GM18909 (cell line): ENCODE measurements around the gene DEXI.
"Not testable (repeated sequence)": the region's sequence is repeated elsewhere in the genome, so short reads cannot be mapped to it uniquely, and the experiment has no call there.

Experiments
- ATAC-seq: cut with Tn5 transposase; IDR thresholded peaks from one replicate; pipeline ENCODE4 v1.9.1; 2021; ENCODE audit warnings: mild to moderate bottlenecking; ENCODE audit not compliant: unreplicated experiment, poor library complexity

DEXI gene

DNA sequence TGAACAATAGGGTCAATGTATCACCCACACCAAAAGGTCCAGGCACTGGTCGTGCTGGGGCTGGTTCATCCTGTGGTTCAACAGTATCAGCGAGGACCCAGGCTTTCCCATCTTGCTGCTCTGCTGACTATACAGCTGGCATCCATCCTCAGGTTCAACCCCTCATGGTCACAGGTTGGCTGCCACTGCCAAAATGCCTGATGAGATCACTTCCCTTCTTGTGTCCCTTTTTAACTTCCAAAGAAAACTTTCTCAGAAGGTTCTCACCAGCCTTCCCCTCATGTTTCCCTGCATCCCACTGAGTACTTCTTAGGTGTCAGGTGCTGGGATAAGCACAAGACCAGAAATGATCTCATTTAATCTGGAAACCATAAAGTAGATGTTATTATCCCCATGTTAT is 27.8 kb upstream of the DEXI start:
- ATAC-seq = no peak

GRCh38 chr16:10969615-10970014 is 27.3 kb upstream of the DEXI start:
- ATAC-seq = no peak

- no peak for ATAC-seq
These were observed 26.2 kb upstream of the DEXI start for GRCh38 chr16:10968498-10968897.

DNA sequence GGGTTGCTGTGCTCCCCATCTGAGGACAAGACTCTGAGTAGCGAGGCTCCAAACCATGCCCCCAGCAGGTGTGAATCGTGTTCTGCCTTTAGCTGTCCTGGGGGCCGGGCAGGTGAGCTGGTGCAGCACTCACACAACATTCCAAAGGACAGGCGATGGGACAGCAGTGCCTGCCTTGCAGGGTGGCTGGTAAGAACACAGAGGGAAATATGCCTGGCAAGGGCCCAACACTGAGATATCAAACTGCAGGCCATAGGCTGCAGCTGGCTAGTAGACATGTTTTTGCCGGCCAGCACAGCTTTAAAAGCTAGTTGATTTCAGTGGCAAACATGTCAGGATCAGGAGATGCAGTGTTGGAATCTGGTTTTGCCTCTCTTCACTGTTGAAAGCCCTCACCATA is 25.7 kb upstream of the DEXI start:
- no peak for ATAC-seq

DNA sequence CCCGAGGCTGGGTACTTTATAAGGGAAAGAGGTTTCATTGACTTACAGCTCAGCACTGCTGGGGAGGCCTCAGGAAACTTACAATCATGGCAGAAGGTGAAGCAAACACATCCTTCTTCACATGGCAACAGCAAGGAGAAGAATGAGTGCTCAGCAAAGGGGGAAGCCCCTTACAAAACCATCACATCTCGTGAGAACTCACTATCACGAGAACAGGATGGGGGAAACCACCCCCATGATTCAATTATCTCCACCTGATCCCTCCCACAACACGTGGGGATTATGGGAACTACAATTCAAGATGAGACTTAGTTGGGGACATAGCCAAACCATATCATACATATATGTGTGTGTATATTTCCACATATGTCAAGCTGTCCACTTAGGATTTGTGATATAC is 24.3 kb upstream of the DEXI start:
- ATAC-seq = not testable (repeated sequence)

GRCh38 chr16:10966129-10966528 is 23.9 kb upstream of the DEXI start:
- ATAC-seq = no peak

- peak; percentile 72 for ATAC-seq
These were observed 23.3 kb upstream of the DEXI start for GRCh38 chr16:10965440-10966061.

GRCh38 chr16:10964891-10965326 is 22.6 kb upstream of the DEXI start:
- peak; percentile 52 for ATAC-seq

- ATAC-seq = peak; percentile 42
These were observed 22.0 kb upstream of the DEXI start for GRCh38 chr16:10964039-10964890.

DNA sequence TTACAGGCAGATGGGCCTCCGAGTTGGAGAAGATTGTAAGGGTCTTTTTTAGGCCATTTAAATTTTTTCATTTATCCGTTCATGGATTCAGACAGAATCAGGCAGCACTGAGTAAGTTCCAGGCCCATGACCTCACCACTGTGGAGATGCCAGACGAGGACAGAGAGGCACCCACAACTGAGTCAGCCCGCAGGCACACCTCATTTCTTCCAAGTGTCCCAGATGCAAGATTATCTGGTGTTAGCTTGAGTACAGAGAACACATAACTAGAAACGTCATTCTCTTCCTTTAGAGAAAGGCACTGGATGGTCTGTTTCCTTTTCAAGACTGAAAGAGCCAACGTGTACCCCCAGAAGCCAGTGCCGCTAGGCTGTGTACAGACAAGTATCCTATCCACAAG is 19.0 kb upstream of the DEXI start:
- ATAC-seq = no peak

GRCh38 chr16:10959161-10959560 is 16.9 kb upstream of the DEXI start:
- ATAC-seq = no peak

DNA sequence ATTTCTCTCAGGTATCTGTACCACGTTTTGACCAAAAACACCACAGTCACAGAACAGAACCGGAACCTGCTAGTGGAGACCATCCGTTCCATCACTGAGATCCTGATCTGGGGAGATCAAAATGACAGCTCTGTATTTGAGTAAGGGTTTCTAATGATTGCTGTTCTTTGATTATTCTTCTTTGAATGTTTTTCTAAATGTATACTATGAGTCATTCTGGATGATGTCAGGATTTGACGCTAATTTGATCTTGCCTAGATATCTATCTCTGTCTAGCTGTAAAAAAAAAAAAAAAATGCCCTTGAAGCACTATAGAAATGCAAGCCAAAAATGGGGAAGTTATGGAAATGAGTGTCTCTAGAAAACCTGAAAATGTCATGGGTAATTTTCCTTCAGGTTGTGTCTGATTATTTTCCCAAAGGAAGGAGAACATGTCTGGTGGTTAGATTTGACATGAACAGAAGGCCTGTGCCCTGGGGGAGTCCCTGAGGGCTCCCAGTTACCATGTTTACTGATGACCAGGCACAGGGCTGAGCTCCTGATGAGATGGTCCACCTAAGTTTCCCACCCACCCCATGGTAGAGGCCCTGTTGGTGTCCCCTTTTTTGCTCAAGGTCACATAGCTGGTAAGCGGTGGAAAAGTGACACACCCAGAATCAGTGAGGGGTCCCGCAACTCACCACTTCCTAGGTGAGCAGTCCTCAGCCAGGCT is 15.7 kb upstream of the DEXI start:
- ATAC-seq = no peak

- ATAC-seq = no peak
These were observed 12.6 kb upstream of the DEXI start for GRCh38 chr16:10954903-10955302.

DNA sequence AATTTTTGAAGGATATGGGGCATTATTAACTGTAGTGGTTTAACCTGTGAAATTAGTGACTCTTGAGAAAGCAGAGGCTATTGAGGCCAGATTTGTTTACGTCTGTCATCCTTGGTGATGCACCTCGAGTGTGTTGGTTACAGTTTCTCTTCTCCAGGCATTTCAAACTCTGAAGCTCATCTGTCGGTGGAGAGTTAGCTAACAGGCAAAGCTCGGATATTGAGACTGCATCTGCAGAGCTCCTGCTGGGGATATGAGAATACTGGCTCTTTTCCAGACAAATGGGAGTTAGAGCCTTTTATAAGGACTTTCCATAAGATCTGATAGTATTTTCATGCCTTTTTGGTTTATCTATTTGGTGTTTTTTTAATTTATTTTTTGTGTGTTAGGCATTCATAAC is 8.8 kb upstream of the DEXI start:
- ATAC-seq = no peak

DNA sequence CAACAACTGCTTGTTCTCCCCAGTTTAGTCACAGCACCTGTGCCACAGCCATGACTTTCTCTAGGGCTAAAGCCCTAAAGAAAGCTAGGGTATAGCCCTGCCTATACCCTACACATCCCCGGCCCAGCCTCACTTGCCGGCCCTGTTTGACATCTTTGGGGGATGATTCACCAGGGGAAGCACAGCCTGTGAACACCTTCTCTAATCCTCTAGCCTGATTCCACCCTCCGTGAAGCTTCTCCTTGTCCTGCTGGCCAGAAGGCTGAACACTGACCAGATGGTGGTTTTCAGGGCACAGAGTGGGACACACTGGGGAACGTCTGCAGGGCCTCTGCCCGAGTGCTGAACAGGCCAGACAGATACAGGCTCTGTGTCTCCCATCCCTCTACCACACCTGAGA is 8.1 kb upstream of the DEXI start:
- ATAC-seq = no peak

DNA sequence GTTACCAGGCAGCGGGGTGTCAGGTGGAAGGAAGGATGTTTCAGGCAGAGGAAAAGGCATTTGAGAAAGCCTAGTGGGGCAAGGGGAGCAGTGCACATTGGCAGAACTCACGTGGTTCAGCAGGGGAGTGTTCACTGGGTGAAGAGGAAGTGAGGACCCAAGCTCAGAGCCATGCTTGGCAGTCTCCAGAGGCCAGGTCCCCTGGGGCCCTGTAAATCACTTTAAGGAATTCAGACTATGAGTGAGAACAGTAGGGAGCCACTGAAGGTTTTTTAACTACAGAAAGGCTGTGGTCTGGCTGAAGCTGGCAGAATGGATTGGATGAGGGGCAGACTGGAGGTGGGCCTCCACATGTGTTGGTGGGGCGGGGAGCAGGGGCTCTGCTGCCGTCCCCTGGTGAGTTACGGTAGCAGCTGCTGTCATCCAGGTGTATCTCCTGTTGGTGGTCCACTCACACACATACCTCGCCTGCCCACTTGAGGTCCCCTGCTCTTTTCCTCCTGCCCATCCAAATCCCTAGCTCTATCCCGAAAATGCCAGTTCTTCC is 7.2 kb upstream of the DEXI start:
- ATAC-seq = peak; percentile 78

- no peak for ATAC-seq
These were observed 5.0 kb upstream of the DEXI start for GRCh38 chr16:10947211-10947787.

DNA sequence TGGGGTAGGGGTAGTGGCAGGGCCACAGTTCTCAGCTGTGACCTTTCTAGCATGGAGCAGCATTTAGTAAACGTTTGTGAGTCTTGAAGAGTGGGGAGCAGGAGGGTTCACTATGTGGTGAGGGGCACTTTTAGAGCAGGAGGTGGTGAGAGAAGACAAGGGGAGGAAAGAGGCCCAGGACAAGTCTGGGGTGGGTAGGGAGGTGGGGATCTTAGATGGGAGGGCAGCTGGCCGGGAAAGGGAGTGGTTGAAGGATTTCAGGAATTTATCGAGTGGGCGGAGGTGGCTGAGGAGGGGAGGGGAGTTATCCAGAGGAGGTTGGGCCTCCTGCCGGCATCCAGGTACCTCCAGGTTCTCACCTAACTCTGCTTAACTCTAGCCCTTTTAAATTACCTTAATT is 4.0 kb upstream of the DEXI start:
- no peak for ATAC-seq

DNA sequence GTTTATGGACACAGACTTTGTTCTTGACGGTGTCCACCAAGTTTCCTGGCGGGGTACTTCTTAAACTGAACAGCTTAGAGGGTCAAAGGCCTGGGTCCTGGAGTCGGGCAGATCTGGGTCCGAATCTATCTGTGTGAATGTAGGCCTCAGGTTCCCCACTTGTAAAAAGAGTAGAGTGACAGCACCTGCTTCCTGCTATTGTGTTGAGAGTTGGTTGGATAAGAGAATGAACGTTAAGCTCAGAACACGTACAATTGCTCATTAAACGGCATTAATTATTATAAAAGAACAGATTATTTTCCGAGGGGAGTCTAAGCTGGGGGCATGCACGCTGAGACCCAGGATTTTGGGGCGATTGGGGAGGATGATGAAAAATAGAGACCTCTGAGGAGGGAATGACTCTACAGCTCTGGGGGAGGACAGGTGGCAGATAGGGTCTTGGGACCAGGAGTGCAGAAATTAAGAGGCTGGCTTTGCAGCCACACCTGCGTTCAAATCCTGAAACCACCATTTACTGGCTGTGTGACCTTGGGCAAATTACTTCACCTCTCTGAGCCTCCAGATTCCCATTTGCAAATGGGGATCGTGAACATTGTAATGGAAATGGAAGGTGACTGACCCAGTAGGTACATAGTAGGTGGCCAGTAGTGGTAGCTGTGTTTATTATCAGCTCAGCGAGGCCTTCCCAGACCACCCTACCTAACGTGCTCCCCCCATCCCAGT is 3.0 kb upstream of the DEXI start:
- ATAC-seq = no peak
